Forelimb muscle (tissue), 1 donor: Measurements from ENCODE around the gene ZNF526. TPM values are rescaled to one million over a fixed set of nuclear protein-coding genes. Genes with fewer than 3 reads are reported as not detected.

Source experiments
- DNase-seq: peaks from one replicate; pipeline ENCODE4 v3.0.0-alpha.2; 2013; ENCODE audit warnings: low read depth
- polyA plus RNA-seq: library from polyadenylated mRNA; unstranded; fragments of 120-200 nt; gene quantifications from one replicate; pipeline ENCODE4 v1.2.1, GENCODE V29; 2013; ENCODE audit not compliant: insufficient read length

Gene ZNF526
- polyA plus RNA-seq, 1 donor, result 5.1 TPM

DNA sequence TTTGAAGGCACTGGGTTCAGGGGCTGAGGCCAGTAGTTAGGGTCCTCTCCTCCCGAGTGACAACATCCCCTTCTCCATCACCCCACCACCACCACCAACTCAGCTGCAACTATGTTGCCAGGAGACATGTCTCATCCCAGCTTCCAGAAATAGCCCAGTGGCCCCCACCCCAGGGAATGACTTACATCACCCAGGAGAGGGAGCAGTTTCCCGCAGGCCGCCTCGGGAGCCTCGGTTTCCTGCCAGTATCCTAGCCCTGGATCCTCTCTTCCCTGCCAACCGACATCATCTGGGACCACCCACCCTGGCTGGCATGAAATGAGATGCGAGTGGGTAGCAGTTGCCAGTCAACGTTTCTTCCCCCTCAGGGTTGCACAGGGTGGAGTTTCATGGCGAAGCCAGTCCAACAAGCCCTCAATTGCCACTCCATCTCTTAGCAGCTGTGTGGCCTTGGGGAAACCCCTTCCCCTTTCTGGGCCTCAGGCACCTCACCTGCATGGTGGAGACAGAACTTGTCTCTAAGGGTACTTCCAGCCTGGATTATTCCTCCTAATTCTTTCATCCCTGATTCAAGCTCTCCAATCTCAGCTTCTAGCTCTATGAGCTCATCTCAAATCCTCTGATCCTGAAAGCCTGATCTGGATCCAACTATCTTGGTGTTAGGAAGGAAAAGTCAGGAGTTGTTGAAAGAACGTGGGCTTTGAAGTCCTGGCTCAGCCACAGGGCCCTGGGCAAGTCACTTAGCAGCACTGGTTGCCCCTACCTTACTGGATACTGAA lies 26.2 kb downstream of the ZNF526 start:
- no peak for DNase-seq

DNA sequence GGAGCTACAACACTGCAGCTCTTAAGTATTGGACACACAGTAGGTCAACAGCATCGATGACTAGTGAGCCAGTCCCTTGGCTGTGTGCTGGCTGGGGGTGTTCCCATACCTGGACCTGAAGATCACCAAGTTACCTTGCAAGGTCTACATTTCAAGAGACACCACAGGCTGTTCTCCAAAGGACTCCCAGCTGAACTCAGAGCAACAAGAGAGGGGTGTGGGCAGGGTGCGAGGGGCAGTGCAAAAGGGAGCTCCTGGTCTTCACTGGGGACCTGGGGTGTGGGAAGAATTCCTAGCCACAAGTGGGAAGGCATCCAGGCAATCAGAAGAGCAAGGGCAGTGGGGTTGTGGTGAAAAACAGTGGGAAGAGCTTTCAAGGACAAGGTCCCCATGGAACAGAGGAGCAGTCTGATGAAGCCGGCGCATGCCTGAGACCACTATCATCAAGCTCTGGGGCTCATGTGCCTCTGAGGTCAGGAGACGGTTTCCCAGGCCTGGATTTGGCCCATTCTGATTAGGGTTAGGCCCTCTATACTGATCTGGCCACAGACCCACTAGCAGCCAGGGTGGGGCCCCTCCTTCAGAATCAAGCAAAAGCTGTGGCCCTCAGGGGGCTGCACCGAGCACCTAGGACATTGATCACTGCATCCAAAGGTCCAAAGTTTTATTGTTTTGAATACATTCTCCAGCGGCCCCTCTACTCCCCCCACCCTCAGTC lies 27.0 kb downstream of the ZNF526 start:
- DNase-seq, result no peak

DNA sequence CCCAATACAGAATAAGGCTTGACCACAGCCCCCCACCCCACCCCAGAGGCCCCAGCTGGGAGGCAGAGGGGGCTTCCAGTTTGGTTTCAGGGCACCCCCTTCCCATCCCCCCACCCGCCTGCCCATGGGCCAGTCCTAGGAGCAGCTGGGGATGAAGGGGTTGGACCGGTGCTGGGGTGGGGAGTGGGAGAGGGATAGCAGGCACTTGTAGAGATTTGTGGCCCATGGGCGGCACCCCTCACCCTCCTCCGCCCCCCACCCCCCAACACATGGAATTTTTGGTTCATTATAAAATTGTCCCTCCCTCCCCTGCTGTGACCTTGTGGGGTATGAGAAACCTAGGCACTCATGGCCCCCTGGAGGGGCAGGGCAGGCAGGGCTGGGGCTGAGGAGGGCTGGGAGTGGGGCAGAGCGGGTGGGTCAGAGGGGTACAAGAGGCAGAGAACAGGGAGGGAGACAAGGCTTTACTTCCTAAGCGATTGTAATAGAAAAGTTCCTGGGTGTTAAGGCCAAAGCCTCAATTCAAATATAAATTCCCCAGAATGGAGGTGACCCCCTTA lies 27.6 kb downstream of the ZNF526 start:
- no peak for DNase-seq

GRCh38 chr19:42248270-42249148 lies 28.4 kb downstream of the ZNF526 start:
- no peak for DNase-seq

- DNase-seq, result no peak
Observed at GRCh38 chr19:42249149-42249750, 29.1 kb downstream of the ZNF526 start.

GRCh38 chr19:42249769-42250168 lies 29.7 kb downstream of the ZNF526 start:
- DNase-seq, result no peak

DNA sequence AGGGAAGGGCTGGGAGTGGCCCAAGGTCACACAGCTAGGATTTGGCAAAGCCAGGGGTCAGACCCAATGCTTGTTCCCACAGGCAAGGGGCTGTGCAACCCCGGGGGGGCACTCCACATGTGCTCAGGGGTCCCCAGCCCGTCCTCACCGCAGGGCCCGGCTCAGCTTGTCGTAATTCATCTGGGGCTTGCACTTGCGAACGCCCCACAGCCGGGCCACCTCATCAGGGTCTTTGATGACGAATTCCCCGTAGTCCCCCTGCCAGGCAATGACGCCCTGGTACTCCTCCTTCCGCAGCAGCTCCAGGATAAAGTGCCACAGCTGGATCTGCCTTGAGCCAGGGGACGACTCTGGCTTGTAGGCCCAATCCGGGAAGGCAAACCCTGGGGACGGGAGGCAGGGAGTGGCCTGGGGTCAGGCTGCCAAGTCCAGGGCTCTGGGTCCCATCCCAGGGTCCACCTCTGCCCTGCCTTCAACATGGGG lies 30.1 kb downstream of the ZNF526 start:
- DNase-seq, result no peak

GRCh38 chr19:42250666-42251531 lies 30.8 kb downstream of the ZNF526 start:
- no peak for DNase-seq

- DNase-seq, result no peak
Observed at GRCh38 chr19:42251572-42252358, 31.7 kb downstream of the ZNF526 start.

DNA sequence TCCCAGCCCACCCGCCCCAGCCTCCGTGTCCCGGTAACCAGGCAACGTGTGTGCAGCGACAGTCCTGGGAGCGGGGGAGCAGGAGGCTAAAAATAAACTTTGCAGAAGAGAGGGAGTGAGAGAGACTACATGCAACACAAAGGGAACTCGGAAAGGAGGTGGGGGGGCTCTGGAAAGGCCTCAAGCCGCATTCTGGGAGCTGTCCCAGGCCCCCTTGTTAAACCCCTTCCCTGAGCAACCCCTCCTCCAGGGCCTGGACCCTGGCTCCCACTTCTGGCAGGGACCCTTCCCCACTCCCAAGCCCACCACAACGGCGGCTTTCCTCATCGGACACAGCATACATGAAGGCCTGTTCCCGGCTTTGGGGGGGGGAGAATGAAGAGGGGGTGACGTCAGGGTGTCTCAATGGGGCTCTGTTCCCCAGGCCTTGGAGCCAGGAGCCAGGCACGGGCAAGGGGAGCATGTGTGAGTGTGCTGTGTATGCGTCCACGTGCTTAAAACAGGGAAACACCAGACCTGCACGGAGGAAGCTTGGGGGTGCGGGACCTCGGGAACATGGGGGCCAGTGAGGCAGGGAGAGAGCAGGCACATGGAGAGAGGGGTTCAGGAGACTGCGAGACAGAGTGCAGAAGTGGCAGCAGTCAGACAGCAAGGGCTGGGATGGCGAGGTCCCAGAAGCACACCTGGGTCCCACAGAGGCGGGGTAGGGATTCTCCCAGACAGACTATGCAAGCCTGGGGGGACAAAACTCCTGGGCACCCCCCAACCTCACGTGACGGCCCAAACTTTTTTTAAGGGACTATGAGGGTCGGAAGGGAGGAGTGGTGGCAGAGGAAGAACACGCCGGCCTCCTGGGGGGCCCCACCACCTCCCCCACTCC lies 32.5 kb downstream of the ZNF526 start:
- no peak for DNase-seq

DNA sequence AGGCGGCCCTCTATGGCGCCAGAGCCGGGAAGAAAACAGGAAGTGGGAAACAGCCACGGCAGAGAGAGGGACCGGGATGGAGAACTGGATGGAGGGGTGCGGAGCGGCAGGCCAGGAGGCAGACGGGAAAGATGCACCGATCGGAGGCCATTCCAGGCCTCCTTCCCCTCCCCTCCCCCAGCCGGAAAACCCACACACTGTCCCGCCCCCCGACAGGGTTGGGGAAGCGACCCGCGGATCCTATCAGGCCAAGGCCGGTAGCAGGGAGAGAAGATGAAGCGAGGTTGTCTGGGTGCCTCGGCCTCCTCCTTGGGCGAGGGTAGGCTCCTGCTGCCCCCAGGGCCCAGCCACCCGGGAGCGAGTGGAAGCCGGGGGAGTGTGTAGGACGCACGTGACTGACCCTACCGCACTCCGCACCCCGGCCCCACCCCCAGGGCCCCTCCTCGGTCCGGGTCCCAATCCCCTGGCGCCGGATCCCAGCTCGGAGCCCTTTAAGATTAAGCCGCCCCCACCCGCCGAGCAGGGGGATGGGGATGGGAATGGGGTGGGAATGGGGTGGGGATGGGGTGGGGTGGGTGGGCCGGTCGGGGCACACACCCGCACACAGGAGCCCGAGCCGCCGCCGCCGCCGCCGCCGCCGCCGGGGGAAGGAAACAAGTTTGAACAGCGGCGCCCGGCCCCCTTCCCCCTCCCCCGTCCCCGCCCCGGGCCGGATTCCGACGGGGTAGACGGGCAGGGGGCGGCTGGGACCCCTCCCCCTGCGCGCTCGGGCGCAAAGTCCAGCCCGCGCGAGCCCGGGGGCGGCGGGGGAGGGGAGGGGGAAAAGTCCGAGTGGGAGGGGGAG lies 33.4 kb downstream of the ZNF526 start:
- no peak for DNase-seq

GRCh38 chr19:42254089-42254849 lies 34.2 kb downstream of the ZNF526 start:
- DNase-seq, result no peak

GRCh38 chr19:42254850-42255765 lies 35.0 kb downstream of the ZNF526 start, which contains the start of gene ERF:
TSS of gene ERF (minus strand) at chr19:42255128. CDS start at chr19:42254999, 129 bp downstream.
- DNase-seq, result no peak

DNA sequence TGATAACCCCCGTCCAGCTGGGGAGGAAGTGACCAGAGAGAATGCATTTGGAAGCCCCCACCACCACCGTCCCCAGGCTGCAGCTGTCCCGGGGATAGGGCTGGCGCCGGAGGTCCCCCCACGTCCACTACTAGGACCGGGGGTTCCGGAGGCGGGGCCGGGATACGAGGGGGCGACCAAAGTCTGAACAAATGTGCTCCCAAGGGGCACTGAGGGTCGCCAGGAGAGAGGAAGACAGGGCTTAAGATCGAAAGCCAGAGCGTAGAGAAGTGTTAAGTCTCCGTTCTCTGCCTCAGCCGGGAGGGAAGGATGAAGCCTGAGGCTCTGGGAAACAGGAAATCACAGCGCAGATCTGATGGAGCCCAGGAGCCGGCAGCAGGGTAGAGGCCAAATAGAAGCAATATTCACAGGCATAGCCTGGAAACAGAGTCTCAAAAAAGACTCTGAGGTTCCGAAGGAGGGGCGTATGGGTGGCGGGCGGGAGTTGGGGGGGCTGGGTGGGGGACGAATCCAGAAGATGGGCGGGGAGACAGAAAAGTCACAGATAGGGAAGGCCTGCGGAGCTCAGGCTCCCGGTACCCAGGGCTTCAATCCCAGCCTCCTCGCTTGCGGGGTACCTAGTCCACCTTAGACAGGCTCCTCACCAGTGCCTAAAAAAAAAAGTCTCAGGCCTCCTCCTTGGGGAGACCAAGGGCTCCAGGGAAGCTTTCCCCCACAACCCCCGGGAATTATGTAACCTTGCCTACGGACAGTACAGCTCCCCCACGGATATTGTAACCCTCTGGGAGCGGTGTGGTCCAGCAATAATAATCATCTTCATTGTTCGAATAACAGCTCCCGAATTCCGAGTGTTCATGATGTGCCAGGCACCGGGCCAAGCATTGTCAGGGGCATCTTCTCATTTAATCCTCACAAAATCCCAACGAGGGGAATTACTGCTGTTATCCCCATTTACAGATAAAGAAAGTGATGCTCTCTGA lies 35.9 kb downstream of the ZNF526 start:
- DNase-seq, result no peak
